Type B pancreatic cell (in vitro differentiated cells): ENCODE results near the gene EIF1AD. TPM values are rescaled to one million over a fixed set of nuclear protein-coding genes. Genes with fewer than 3 reads are reported as not detected.

Experiments
- DNase-seq: peaks from one replicate; pipeline ENCODE4 v3.0.0; 2021; ENCODE audit warnings: mixed read lengths; ENCODE audit not compliant: unreplicated experiment; ENCODE audit errors: extremely low spot score
- H3K27ac Mint-ChIP-seq: 2 replicates; pipeline ENCODE4 v1.8.0; 2021; ENCODE audit warnings: mild to moderate bottlenecking, mixed read lengths
- H3K27me3 Mint-ChIP-seq: 2 replicates; pipeline ENCODE4 v1.8.0; 2021; ENCODE audit warnings: mixed read lengths
- H3K36me3 Mint-ChIP-seq: 2 replicates; pipeline ENCODE4 v1.8.0; 2021; ENCODE audit warnings: mixed read lengths
- H3K4me1 Mint-ChIP-seq: one replicate; pipeline ENCODE4 v1.8.0; 2021; ENCODE audit warnings: mixed read lengths; ENCODE audit not compliant: unreplicated experiment
- H3K4me3 Mint-ChIP-seq: 2 replicates; pipeline ENCODE4 v1.8.0; 2021; ENCODE audit warnings: mild to moderate bottlenecking, mixed read lengths
- H3K9me3 Mint-ChIP-seq: 2 replicates; pipeline ENCODE4 v1.8.0; 2021; ENCODE audit warnings: mixed read lengths
- CTCF ChIP-seq: fragments of 200-600 bp; sonication (generic); conservative IDR thresholded peaks from 2 replicates; pipeline ENCODE4 v1.5.0; 2021; ENCODE audit warnings: antibody characterized with exemption, mild to moderate bottlenecking
- total RNA-seq: library from RNA; stranded (reverse); gene quantifications from 2 replicates; pipeline ENCODE4 v1.2.1, GENCODE V29; 2021; ENCODE audit warnings: low replicate concordance

The EIF1AD gene
- total RNA-seq, 1 donor from 2014 or later: 44.8 TPM

GRCh38 chr11:66047541-66048365 is 45.8 kb upstream of the EIF1AD start:
- Mint-ChIP-seq H3K9me3 (no peaks in the 10 kb centered on the region), H3K4me3 (peak overlapping the region; percentile 68)

GRCh38 chr11:66046901-66047300 is 44.9 kb upstream of the EIF1AD start:
- H3K27ac Mint-ChIP-seq: no peak overlapping the region
- peaks cover 11% of the 10 kb centered on the region for H3K27me3 Mint-ChIP-seq
- H3K4me1 Mint-ChIP-seq: peaks cover 11% of the 10 kb centered on the region
- no peak for DNase-seq
- no peaks in the 10 kb centered on the region for H3K9me3 Mint-ChIP-seq
- no peak for TF ChIP-seq CTCF
- no peaks in the 10 kb centered on the region for H3K36me3 Mint-ChIP-seq
- H3K4me3 Mint-ChIP-seq: no peak overlapping the region

More at GRCh38 chr11:66047541-66048365, 45.8 kb upstream of the EIF1AD start:
- peaks cover 11% of the 10 kb centered on the region for H3K27me3 Mint-ChIP-seq
- TF ChIP-seq CTCF: no peak
- no peak for DNase-seq
- H3K36me3 Mint-ChIP-seq: peaks cover 5% of the 10 kb centered on the region
- H3K4me1 Mint-ChIP-seq: peaks cover 15% of the 10 kb centered on the region
- no peak overlapping the region for H3K27ac Mint-ChIP-seq

- H3K27ac Mint-ChIP-seq: no peak overlapping the region
- peaks cover 4% of the 10 kb centered on the region for H3K4me1 Mint-ChIP-seq
- peak; percentile 84 for DNase-seq
- peaks cover 11% of the 10 kb centered on the region for H3K27me3 Mint-ChIP-seq
- TF ChIP-seq CTCF: peak; percentile 97
- H3K36me3 Mint-ChIP-seq: no peaks in the 10 kb centered on the region
- no peaks in the 10 kb centered on the region for H3K9me3 Mint-ChIP-seq
- no peak overlapping the region for H3K4me3 Mint-ChIP-seq
Observed at GRCh38 chr11:66045177-66045639, 43.3 kb upstream of the EIF1AD start.

- no peak overlapping the region for H3K27ac Mint-ChIP-seq
- H3K4me1 Mint-ChIP-seq: peaks cover 4% of the 10 kb centered on the region
- no peaks in the 10 kb centered on the region for H3K9me3 Mint-ChIP-seq
- no peak for DNase-seq
- no peak for TF ChIP-seq CTCF
- H3K4me3 Mint-ChIP-seq: no peak overlapping the region
- H3K36me3 Mint-ChIP-seq: no peaks in the 10 kb centered on the region
- H3K27me3 Mint-ChIP-seq: peaks cover 11% of the 10 kb centered on the region
Observed at GRCh38 chr11:66044757-66045156, 42.8 kb upstream of the EIF1AD start.

GRCh38 chr11:66042996-66043906 is 41.3 kb upstream of the EIF1AD start:
- Mint-ChIP-seq H3K9me3 (no peaks in the 10 kb centered on the region), H3K4me1 (peaks cover 4% of the 10 kb centered on the region), H3K27me3 (peaks cover 3% of the 10 kb centered on the region), H3K36me3 (no peaks in the 10 kb centered on the region), H3K4me3 (no peak overlapping the region), H3K27ac (no peak overlapping the region)
- DNase-seq: no peak
- TF ChIP-seq CTCF: no peak
